HG03571 (cell line): ENCODE measurements around the gene SIGLEC7.
"Not testable (repeated sequence)": the region's sequence is repeated elsewhere in the genome, so short reads cannot be mapped to it uniquely, and the experiment has no call there.

Experiments used
- ATAC-seq: cut with Tn5 transposase; IDR thresholded peaks from one replicate; pipeline ENCODE4 v1.9.1; 2021; ENCODE audit not compliant: unreplicated experiment

The SIGLEC7 gene

DNA sequence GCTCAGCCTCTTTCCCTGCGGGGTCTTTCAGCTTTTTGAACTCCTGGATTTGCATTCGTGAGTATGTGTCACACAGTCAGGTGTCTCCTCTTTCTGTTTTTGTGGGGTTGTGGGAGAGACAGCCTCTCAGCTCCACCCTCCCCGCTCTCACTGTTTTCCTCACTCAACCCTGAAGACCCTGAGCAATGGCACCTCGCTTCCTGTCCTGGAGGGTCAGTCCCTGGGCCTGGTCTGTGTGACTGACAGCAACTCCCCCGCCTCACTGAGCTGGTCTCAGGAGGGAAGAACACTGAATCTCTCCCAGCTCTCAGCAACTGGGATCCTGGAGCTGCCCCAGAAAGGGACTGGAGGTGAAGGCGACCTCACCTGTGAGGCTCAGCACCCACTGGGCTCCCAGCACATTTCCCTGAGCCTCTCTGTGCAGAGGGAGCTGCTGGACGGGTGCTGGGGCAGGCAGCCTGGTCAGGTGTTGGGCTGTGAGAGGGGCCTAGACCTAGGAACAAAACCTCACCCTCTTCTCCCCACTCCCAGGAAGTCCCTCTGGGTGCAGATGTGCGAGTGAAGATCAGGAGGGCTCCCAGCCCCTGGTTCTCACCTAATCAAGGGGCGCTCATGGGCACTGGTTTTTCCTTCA, 4.2 kb upstream of the SIGLEC7 start:
- no peak for ATAC-seq

DNA sequence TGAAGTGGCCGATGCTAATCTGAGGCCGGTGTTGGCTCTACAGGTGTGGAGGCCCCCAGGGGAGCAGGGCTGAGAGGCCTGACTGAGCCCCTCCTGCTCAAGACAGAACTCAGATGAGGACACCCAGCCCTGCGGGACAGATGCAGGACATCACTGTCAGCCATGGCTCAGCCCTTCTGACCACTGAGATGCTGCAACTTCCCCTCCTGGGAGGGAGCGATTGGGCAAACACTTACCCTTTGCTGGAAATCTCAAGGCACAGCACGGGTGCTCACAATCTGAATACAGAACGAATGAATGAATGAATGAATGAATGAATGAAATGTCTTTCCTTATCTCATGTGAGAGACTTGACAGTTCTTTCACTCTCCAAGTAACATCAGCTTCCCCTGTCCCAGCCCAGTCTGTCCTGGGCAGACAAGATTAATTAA, 3.5 kb upstream of the SIGLEC7 start:
- ATAC-seq, result no peak

- ATAC-seq, result no peak
Observed at GRCh38 chr19:51139299-51140014, 2.6 kb upstream of the SIGLEC7 start.

DNA sequence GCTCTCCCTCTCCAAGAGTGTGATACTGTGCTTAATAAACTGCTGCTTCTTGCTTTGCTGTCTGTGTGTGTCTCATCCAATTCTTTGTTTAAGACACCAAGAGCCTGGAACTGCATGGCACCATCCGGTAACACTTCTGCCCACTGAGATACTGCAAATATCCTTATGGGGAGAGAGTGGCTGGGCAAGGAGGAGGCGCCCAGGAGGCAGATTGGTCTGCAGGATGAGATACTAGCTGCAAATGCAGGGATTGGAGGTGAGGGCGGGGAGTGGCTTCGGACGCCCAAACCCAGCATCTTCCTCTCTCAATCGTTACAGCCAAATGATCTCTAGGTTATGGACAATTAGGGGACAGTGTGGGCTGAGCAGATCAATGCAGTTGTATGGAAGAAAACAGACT, 1.7 kb upstream of the SIGLEC7 start:
- ATAC-seq, result no peak

GRCh38 chr19:51141181-51141580, 920 bp upstream of the SIGLEC7 start:
- ATAC-seq, result no peak

- not testable (repeated sequence) for ATAC-seq
Observed at GRCh38 chr19:51142809-51143475, 841 bp downstream of the SIGLEC7 start.

- no peak for ATAC-seq
Observed at GRCh38 chr19:51143486-51143885, 1.4 kb downstream of the SIGLEC7 start.

GRCh38 chr19:51144482-51145045, 2.5 kb downstream of the SIGLEC7 start:
- ATAC-seq, result no peak

DNA sequence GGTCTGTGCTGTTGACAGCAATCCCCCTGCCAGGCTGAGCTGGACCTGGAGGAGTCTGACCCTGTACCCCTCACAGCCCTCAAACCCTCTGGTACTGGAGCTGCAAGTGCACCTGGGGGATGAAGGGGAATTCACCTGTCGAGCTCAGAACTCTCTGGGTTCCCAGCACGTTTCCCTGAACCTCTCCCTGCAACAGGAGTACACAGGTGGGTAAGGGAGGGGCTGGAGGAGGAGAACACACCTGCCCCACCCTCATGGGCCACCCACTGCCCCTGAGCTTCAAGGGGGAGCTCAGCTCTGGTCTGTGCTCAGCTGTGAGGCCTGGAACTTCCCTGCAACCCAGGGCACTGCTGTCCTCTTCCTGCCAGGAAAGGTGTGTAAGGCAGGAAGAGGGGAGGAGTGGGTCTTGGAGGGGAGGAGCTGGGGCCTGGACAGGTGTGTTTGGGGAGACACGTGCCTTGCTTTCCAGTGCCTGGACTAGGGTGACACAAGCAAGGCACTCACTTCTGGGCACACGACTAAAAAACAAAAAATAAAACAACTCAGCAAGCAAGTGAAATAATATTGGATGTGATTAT, 3.9 kb downstream of the SIGLEC7 start:
- ATAC-seq, result no peak

GRCh38 chr19:51146751-51147150, 4.7 kb downstream of the SIGLEC7 start:
- ATAC-seq, result no peak

DNA sequence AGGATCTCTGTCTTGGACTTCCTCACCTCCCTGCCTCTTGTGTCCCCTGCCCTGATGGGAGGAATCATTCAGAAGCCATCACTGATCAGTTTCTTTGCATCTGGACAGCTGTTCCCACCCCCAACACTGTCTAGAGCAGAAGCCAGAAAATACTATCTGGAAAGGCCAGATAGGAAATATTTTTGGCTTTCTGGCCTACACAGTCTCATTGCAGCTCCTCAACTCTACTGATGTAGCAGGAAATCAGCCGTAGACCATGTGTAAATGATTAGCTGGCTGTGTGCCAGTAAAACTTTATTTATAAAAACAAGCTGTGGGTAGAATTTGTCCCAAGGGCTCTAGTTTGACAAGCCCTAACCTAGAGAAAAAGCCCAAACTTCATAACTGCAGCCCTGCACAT, 5.6 kb downstream of the SIGLEC7 start:
- no peak for ATAC-seq

- ATAC-seq, result no peak
Observed at GRCh38 chr19:51148580-51148979, 6.5 kb downstream of the SIGLEC7 start.

GRCh38 chr19:51150627-51151026, 8.5 kb downstream of the SIGLEC7 start:
- ATAC-seq, result no peak

DNA sequence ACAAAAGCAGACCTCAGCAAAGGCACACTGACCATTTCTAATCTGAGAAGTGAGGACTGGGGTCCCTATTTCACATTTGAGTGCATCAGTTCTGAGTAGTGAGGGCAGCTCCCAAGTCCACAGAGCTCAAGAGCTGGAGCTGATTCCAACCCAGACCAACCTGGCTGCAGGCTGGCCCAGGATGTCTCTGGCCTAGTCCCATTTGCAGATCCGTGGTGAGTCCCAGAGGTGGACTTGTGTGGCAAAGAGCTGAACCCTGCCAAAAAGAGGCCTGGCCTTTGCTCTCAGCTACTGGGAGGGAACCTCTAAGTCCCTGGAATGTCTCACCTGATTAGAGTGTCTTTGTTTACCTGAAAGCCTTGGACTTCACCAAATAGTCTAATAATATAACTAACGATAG, 14.6 kb downstream of the SIGLEC7 start:
- ATAC-seq, result no peak

- no peak for ATAC-seq
Observed at GRCh38 chr19:51157265-51157664, 15.2 kb downstream of the SIGLEC7 start.

DNA sequence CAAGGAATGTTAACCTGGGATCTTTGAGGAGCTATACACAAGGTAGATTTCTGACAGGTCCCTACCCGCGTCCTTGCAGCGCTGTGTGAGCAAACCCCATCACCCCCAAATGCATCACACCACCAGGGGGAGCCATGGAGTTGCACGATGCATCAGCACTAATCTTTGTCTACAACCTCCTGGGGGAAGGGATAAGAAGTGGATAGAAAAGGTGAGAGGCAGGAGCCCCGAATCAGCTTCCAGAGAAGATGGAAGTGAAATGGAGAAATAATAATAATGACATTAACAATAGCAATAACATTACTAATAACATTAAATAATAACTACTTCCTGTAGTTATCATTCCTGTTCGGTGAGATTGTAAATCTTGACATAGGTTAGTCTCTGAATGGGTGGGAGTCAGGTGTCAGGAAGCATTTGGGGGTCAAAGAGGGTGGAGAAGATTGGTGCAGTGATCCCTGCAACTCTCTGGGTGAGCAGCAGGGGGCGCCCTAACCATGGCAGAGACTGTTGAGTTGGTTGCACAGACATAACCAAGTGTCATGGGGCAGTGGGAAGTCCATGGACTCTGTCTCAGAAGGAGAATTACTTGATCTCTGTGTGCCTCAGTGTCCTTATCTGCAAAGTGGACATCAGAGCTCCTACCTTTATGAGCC, 16.5 kb downstream of the SIGLEC7 start:
- ATAC-seq, result no peak

- ATAC-seq, result no peak
Observed at GRCh38 chr19:51159656-51160055, 17.6 kb downstream of the SIGLEC7 start.

GRCh38 chr19:51161266-51161665, 19.2 kb downstream of the SIGLEC7 start:
- ATAC-seq, result no peak

- ATAC-seq, result no peak
Observed at GRCh38 chr19:51161867-51162496, 19.9 kb downstream of the SIGLEC7 start.

DNA sequence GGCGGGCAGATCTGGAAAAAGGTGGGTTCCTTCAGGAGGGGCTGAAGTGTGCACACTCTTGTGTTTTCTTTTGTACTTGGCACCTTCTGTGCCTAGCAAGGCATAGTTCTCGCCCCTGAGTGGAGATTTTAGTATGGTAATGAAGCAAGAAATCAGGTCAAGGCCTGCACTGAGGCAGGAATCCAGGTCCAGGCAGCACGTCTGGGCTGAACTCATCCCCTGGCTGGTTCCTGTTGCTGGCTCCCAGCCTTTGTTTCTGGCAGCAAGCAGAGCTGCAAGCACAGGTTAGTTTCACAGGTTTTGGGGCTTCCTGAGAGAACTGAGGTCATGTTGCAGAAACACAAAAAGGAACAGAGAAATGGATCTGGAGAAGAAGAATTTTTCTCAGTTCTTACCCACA, 21.2 kb downstream of the SIGLEC7 start:
- ATAC-seq, result no peak

DNA sequence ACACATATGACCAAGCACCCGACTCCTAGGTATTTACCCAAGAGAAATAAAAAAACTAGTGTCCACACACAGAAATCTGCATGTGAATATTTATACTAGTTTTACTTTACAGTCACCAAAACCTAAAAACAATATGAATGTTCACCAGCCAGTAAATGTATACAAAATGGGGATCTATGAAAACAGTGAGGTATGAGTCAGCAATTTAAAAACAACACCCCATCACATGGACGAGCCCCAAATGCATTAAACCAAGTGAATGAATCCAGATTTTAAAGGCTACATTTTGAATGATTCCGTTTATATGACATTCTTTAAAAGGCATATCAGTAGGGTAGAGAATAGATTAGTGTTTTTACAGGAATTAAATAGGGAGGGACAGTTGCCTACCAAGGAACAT, 22.1 kb downstream of the SIGLEC7 start:
- no peak for ATAC-seq
